ENCODE measurements around the gene ZNF385B.
A peak's percentile ranks its signal among the peaks of the same experiment; 100 is the strongest.

ZNF385B gene

GRCh38 chr2:179455172-179455524 is 406.3 kb downstream of the ZNF385B start:
- Histone ChIP-seq H3K36me3 (ENCODE audit: low read depth) (no peaks in the 10 kb centered on the region), H3K4me1 (ENCODE audit: insufficient read depth, poor library complexity, severe bottlenecking) (peaks cover 29% of the 10 kb centered on the region), H3K4me3 (ENCODE audit: severe bottlenecking) (no peak overlapping the region), H3K27me3 (ENCODE audit: insufficient read depth, poor library complexity, severe bottlenecking) (no peaks in the 10 kb centered on the region), H3K9me3 (ENCODE audit: severe bottlenecking) (peaks cover 9% of the 10 kb centered on the region), H3K27ac (ENCODE audit: poor library complexity, severe bottlenecking) (peak overlapping the region; percentile 95)
- DNase-seq (ENCODE audit: low spot score) (no peak), ATAC-seq (ENCODE audit: low read depth) (no peak)
- no peak for TF ChIP-seq CTCF (IDR thresholded peaks at IDR 0.05; ENCODE audit: poor library complexity, severe bottlenecking)

- Histone ChIP-seq H3K27me3 (ENCODE audit: insufficient read depth, poor library complexity, severe bottlenecking) (no peaks in the 10 kb centered on the region), H3K4me3 (ENCODE audit: severe bottlenecking) (no peak overlapping the region), H3K36me3 (ENCODE audit: low read depth) (no peaks in the 10 kb centered on the region), H3K4me1 (ENCODE audit: insufficient read depth, poor library complexity, severe bottlenecking) (peaks cover 23% of the 10 kb centered on the region), H3K9me3 (ENCODE audit: severe bottlenecking) (peaks cover 9% of the 10 kb centered on the region), H3K27ac (ENCODE audit: poor library complexity, severe bottlenecking) (peak overlapping the region; percentile 95)
- DNase-seq (ENCODE audit: low spot score), result peak; percentile 71
- TF ChIP-seq CTCF (IDR thresholded peaks at IDR 0.05; ENCODE audit: poor library complexity, severe bottlenecking), result no peak
- peak; percentile 100 for ATAC-seq (ENCODE audit: low read depth)
Measured at GRCh38 chr2:179454443-179455171, 406.8 kb downstream of the ZNF385B start.

- TF ChIP-seq CTCF (IDR thresholded peaks at IDR 0.05; ENCODE audit: poor library complexity, severe bottlenecking), result no peak
- H3K36me3 ChIP-seq (ENCODE audit: low read depth), result no peaks in the 10 kb centered on the region
- no peaks in the 10 kb centered on the region for H3K27me3 ChIP-seq (ENCODE audit: insufficient read depth, poor library complexity, severe bottlenecking)
- H3K4me1 ChIP-seq (ENCODE audit: insufficient read depth, poor library complexity, severe bottlenecking), result peaks cover 15% of the 10 kb centered on the region
- ATAC-seq (ENCODE audit: low read depth) (no peak), DNase-seq (ENCODE audit: low spot score) (no peak)
- H3K9me3 ChIP-seq (ENCODE audit: severe bottlenecking), result no peaks in the 10 kb centered on the region
- no peak overlapping the region for H3K27ac ChIP-seq (ENCODE audit: poor library complexity, severe bottlenecking)
- H3K4me3 ChIP-seq (ENCODE audit: severe bottlenecking), result no peak overlapping the region
Measured at GRCh38 chr2:179449010-179449409, 412.4 kb downstream of the ZNF385B start.

GRCh38 chr2:179447839-179448447 is 413.5 kb downstream of the ZNF385B start:
- H3K36me3 ChIP-seq (ENCODE audit: low read depth), result no peaks in the 10 kb centered on the region
- DNase-seq (ENCODE audit: low spot score) (no peak), ATAC-seq (ENCODE audit: low read depth) (no peak)
- TF ChIP-seq CTCF (IDR thresholded peaks at IDR 0.05; ENCODE audit: poor library complexity, severe bottlenecking), result peak; percentile 22
- no peak overlapping the region for H3K27ac ChIP-seq (ENCODE audit: poor library complexity, severe bottlenecking)
- peaks cover 13% of the 10 kb centered on the region for H3K4me1 ChIP-seq (ENCODE audit: insufficient read depth, poor library complexity, severe bottlenecking)
- no peaks in the 10 kb centered on the region for H3K9me3 ChIP-seq (ENCODE audit: severe bottlenecking)
- no peaks in the 10 kb centered on the region for H3K27me3 ChIP-seq (ENCODE audit: insufficient read depth, poor library complexity, severe bottlenecking)
- no peak overlapping the region for H3K4me3 ChIP-seq (ENCODE audit: severe bottlenecking)

- no peak for DNase-seq (ENCODE audit: low spot score)
- TF ChIP-seq CTCF (IDR thresholded peaks at IDR 0.05; ENCODE audit: poor library complexity, severe bottlenecking), result no peak
- Histone ChIP-seq H3K36me3 (ENCODE audit: low read depth) (no peaks in the 10 kb centered on the region), H3K4me1 (ENCODE audit: insufficient read depth, poor library complexity, severe bottlenecking) (peaks cover 13% of the 10 kb centered on the region), H3K27me3 (ENCODE audit: insufficient read depth, poor library complexity, severe bottlenecking) (no peaks in the 10 kb centered on the region), H3K27ac (ENCODE audit: poor library complexity, severe bottlenecking) (peak overlapping the region; percentile 24), H3K9me3 (ENCODE audit: severe bottlenecking) (no peaks in the 10 kb centered on the region), H3K4me3 (ENCODE audit: severe bottlenecking) (no peak overlapping the region)
- no peak for ATAC-seq (ENCODE audit: low read depth)
Measured at GRCh38 chr2:179447421-179447820, 414.0 kb downstream of the ZNF385B start.
